Gastrocnemius medialis (tissue), 4 donors: ENCODE data around the gene PER3.

Source experiments
- POLR2A ChIP-seq, 2 donors: fragments of 450-650 bp; IDR thresholded peaks; one replicate each; pipeline ENCODE4 v1.6.1; 2017; ENCODE audit warnings: antibody characterized with exemption in 2 of 2, mild to moderate bottlenecking in 2 of 2, moderate library complexity in 2 of 2
- TF ChIP-seq, protein P1 (sequence below), 5 experiments: fragments of 450-650 bp in 3 of 5; fragments of 200-600 bp in 2 of 5; sonication (generic) in 2 of 5; IDR thresholded peaks in 4 of 5; conservative IDR thresholded peaks in 1 of 5; 1 replicate in 4 of 5; 2 replicates in 1 of 5; pipeline ENCODE4 v1.5.1; 2016 to 2019; ENCODE audit warnings: antibody characterized with exemption in 5 of 5, mild to moderate bottlenecking in 3 of 5, moderate library complexity in 3 of 5

- no peak for TF ChIP-seq POLR2A (IDR thresholded peaks at IDR 0.05)
- TF ChIP-seq, protein P1, sequence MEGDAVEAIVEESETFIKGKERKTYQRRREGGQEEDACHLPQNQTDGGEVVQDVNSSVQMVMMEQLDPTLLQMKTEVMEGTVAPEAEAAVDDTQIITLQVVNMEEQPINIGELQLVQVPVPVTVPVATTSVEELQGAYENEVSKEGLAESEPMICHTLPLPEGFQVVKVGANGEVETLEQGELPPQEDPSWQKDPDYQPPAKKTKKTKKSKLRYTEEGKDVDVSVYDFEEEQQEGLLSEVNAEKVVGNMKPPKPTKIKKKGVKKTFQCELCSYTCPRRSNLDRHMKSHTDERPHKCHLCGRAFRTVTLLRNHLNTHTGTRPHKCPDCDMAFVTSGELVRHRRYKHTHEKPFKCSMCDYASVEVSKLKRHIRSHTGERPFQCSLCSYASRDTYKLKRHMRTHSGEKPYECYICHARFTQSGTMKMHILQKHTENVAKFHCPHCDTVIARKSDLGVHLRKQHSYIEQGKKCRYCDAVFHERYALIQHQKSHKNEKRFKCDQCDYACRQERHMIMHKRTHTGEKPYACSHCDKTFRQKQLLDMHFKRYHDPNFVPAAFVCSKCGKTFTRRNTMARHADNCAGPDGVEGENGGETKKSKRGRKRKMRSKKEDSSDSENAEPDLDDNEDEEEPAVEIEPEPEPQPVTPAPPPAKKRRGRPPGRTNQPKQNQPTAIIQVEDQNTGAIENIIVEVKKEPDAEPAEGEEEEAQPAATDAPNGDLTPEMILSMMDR (IDR thresholded peaks at IDR 0.05 in 4 of 5, conservative IDR thresholded peaks at IDR 0.05 in 1 of 5), result no peak
Observed at GRCh38 chr1:7879228-7879627, 95.1 kb downstream of the PER3 start.
